RWPE2 (cell line): ENCODE results near the gene IQSEC2.

Experiments used
- ATAC-seq: fragments of 200-7000 bp; cut with Tn5 transposase; 3 replicates; pipeline ENCODE4 v1.9.1; 2021; ENCODE audit warnings: low read depth
- DNase-seq: peaks from one replicate; pipeline ENCODE4 v3.0.0-alpha.2; 2020; ENCODE audit warnings: low spot score
- H3K27ac ChIP-seq: fragments of 450-650 bp; 2 replicates; pipeline ENCODE4 v1.5.1; 2017; ENCODE audit warnings: mild to moderate bottlenecking; ENCODE audit not compliant: poor library complexity, severe bottlenecking
- H3K27me3 ChIP-seq: fragments of 250-450 bp; sonication (Bioruptor Pico); 2 replicates; pipeline ENCODE4 v1.5.1; 2021; ENCODE audit warnings: mild to moderate bottlenecking, moderate library complexity; ENCODE audit not compliant: insufficient read depth, poor library complexity, severe bottlenecking
- H3K36me3 ChIP-seq: fragments of 250-450 bp; sonication (Bioruptor Pico); 2 replicates; pipeline ENCODE4 v1.5.1; 2020; ENCODE audit warnings: low read depth, mild to moderate bottlenecking, moderate library complexity
- H3K4me1 ChIP-seq: fragments of 250-450 bp; sonication (Bioruptor Pico); 2 replicates; pipeline ENCODE4 v1.5.1; 2021; ENCODE audit warnings: mild to moderate bottlenecking, moderate library complexity; ENCODE audit not compliant: insufficient read depth, poor library complexity, severe bottlenecking
- H3K4me3 ChIP-seq: fragments of 250-450 bp; sonication (Bioruptor Pico); 2 replicates; pipeline ENCODE4 v1.5.1; 2021; ENCODE audit warnings: mild to moderate bottlenecking, moderate library complexity; ENCODE audit not compliant: severe bottlenecking
- H3K9me3 ChIP-seq: fragments of 250-450 bp; sonication (Bioruptor Pico); 2 replicates; pipeline ENCODE4 v1.5.1; 2021; ENCODE audit warnings: mild to moderate bottlenecking, moderate library complexity; ENCODE audit not compliant: severe bottlenecking
- CTCF ChIP-seq: fragments of 450-650 bp; IDR thresholded peaks from one replicate; pipeline ENCODE4 v1.5.1; 2017; ENCODE audit warnings: mild to moderate bottlenecking, moderate library complexity; ENCODE audit not compliant: poor library complexity, severe bottlenecking

Gene IQSEC2

GRCh38 chrX:53254570-53255461 is 26.6 kb downstream of the IQSEC2 start:
- no peak for TF ChIP-seq CTCF
- H3K9me3 ChIP-seq = no peaks in the 10 kb centered on the region
- no peak overlapping the region for H3K4me3 ChIP-seq
- H3K27ac ChIP-seq = no peak overlapping the region
- no peaks in the 10 kb centered on the region for H3K36me3 ChIP-seq
- no peaks in the 10 kb centered on the region for H3K27me3 ChIP-seq
- DNase-seq (no peak), ATAC-seq (no peak)
- H3K4me1 ChIP-seq = no peaks in the 10 kb centered on the region

- DNase-seq = no peak
- Histone ChIP-seq H3K4me3 (no peak overlapping the region), H3K9me3 (no peaks in the 10 kb centered on the region), H3K27me3 (no peaks in the 10 kb centered on the region), H3K36me3 (no peaks in the 10 kb centered on the region), H3K4me1 (no peaks in the 10 kb centered on the region), H3K27ac (no peak overlapping the region)
- ATAC-seq = no peak
- no peak for TF ChIP-seq CTCF
Measured at GRCh38 chrX:53253293-53254020, 27.9 kb downstream of the IQSEC2 start.

GRCh38 chrX:53251307-53251706 is 30.1 kb downstream of the IQSEC2 start:
- DNase-seq = no peak
- no peaks in the 10 kb centered on the region for H3K27me3 ChIP-seq

GRCh38 chrX:53250556-53250955 is 30.8 kb downstream of the IQSEC2 start:
- H3K4me1 ChIP-seq = no peaks in the 10 kb centered on the region
- no peaks in the 10 kb centered on the region for H3K9me3 ChIP-seq
- ATAC-seq = no peak
- no peak for DNase-seq
- no peak overlapping the region for H3K4me3 ChIP-seq
- no peaks in the 10 kb centered on the region for H3K27me3 ChIP-seq
- H3K36me3 ChIP-seq = no peaks in the 10 kb centered on the region
- TF ChIP-seq CTCF = no peak
- no peak overlapping the region for H3K27ac ChIP-seq

More at GRCh38 chrX:53251307-53251706, 30.1 kb downstream of the IQSEC2 start:
- Histone ChIP-seq H3K27ac (no peak overlapping the region), H3K4me1 (no peaks in the 10 kb centered on the region), H3K36me3 (no peaks in the 10 kb centered on the region), H3K9me3 (no peaks in the 10 kb centered on the region), H3K4me3 (no peak overlapping the region)
- ATAC-seq = no peak
- TF ChIP-seq CTCF = no peak
